GM12873 (cell line): ENCODE data around the gene SPEN.

ENCODE experiments used
- TF ChIP-seq, protein P1 (sequence below): IDR thresholded peaks from 2 replicates; pipeline ENCODE4 v1.5.1; 2012; ENCODE audit warnings: low read depth, mild to moderate bottlenecking, moderate library complexity, low read length, control low read depth; ENCODE audit not compliant: insufficient read depth; ENCODE audit errors: missing control alignments

SPEN gene

DNA sequence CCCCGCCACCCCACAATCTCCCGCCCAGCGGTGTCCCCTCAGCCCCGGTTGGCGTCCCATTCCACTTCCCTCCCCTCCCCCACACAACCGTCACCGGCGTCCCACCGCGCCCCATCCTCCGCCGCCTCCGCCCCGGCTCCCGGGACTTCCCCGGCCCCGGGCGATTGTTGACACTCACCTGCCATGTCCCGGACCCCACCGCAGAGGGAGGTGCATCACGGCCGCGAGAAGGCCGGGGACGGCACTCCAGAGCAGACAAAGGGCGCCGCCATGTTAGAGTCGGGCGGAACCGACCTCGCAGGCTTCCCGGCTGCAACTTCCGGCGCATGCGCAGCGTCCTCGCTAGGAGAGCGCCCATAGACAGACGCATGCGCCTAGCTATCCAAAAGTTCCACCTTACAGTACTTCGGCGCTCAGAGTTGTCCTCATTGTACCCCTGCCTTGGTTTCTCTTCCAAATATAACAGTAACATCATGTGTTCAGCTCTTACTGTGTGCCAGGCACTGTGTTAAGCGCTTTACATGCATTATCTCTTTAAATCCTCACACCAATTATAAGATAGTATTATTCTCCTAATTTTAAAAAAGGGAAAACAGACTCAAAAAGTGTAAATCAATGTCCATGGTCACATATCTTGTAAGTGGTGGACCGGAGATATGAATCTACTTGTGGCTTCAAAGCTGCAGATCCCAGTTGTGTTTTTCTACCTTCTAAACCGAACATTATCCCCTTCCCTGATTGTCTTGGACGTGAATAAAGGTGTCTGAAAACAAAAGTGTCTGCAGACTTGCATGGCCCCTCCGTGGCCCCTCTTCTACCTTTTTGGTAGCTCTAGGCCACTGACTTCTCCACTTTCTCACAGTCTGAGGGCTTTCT, 128.5 kb downstream of the SPEN start, which contains the start of gene ZBTB17:
Gene ZBTB17, minus strand, starts transcription at position 297 of the 876 bp plus-strand sequence. CDS start 27,606 bp downstream, outside the sequence.
- TF ChIP-seq, protein P1, sequence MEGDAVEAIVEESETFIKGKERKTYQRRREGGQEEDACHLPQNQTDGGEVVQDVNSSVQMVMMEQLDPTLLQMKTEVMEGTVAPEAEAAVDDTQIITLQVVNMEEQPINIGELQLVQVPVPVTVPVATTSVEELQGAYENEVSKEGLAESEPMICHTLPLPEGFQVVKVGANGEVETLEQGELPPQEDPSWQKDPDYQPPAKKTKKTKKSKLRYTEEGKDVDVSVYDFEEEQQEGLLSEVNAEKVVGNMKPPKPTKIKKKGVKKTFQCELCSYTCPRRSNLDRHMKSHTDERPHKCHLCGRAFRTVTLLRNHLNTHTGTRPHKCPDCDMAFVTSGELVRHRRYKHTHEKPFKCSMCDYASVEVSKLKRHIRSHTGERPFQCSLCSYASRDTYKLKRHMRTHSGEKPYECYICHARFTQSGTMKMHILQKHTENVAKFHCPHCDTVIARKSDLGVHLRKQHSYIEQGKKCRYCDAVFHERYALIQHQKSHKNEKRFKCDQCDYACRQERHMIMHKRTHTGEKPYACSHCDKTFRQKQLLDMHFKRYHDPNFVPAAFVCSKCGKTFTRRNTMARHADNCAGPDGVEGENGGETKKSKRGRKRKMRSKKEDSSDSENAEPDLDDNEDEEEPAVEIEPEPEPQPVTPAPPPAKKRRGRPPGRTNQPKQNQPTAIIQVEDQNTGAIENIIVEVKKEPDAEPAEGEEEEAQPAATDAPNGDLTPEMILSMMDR: no peak

DNA sequence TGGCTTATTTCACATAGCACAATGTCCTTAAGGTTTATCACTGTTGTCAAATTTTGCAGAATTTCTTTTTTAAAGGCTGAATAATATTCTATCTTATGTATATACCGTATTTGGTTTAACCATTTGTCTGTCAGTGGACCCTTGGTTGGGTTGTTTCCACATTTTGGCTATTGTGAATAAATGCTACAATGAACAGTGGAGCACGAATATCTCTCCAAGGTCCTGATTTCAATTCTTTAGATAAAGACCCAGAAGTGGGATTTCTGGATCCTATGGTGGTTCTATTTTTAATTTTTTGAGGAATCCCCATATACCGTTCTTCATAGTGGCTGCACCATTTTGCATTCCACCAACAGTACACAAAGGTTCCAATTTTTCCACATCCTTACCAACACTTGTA, 134.2 kb downstream of the SPEN start:
- TF ChIP-seq, protein P1: no peak

DNA sequence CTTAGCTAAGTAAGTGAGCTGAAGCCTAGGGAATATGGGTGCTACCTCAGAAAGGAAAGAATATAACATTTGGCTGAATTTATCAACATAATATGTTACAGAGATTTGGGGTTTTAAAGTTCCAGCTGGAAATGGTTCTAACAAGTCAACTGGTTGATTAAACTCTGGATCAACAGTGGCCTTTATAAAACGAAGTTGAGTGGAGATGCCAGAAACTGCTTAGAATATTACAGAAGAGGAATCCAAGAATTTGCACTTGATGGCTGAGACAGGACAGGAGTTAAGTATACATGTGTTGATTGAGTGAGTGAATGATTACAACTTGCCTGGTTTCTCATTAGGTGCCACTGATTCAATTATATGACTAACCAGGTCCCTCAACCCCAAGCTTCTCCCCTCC, 135.8 kb downstream of the SPEN start:
- TF ChIP-seq, protein P1: no peak

DNA sequence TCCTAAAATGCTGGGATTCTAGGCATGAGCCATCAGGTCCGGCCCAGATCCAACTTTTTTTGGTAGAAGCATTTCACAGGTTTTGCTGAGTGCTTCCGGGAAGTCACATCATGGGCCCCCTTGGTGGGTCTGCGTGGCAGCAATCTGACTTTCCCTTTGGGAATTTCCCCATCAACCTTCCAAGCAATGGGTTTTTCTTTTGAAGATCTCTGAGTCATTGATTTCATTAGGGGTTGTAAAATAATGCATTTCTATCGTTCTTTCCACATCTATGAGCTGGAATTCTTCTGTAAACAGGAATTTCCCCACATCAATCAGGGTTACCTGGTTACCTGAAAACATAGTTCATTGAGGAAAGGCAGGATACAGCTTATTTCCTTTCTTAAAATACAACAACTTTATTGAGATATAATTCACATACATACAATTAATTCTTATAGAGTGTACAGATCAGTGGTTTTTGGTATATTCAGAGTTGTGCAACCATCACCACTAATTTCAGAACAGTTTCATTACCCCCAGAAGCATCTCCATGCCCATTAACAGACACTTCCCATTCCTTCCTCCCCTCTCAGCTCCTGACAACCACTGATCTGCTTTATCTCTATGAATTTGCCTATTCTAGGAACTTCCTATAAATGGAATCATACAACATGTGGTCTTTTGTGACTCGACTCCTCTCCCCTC, 138.2 kb downstream of the SPEN start:
- TF ChIP-seq, protein P1: no peak

DNA sequence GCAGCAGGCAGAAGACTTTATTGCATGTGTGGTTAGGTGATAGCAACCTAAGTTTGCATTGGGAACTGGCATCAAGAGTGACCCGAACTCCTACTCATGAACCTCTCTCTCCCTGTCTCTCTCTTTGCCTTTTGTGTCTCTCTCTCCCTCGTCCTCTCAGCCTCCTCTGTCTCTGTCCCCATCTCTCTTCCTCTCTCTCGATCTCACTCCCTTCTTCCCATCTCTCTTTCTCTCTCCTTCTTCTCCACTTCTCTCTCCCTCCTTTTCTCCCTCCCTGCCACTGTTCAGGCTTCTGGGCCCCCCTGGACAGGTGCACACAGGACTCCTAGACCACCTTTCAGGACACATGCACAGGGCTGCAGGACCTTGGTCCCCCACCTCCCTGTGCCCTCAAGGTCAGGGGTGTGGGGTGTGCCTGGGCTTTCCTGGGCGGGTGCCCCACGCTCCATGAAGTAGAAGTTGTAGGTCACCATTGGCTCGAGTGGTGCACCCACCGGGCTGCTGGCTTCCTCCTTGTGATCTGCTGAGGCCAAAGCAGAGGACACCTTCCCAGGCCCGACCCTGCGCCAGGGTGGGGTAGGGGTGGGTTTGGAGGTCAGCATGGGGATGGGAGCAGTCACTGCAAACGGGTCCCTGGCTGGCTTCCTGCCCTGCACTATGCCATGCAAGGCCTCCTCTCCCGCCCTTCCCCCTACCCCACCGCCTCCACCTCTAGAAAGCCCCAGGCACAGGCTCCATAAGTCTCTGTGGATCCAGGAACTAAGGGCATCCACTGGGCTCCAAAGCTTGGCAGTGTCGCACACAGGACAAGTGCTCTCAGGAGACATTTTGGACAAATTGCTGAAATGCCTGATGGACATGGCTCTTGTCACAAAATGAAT, 141.6 kb downstream of the SPEN start:
- TF ChIP-seq, protein P1: no peak

DNA sequence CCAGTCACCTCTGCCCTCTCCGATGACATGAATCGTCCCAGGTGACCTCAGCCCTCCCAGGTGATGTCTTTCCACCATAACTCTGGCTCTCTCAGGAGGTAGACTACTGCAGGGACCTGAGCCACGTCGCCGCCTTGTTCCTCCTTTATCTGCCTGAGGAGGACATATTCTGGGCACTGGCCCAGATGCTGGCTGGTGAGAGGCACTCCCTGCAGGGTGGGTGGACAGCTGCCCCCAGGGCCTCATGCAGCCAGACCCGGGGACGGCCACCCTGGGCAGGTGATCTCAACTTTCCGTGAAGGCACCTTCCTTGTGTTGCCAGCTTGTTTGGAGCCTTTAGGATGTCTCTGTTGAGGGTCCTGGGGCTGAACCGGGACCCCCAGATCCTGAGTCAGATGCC, 142.3 kb downstream of the SPEN start:
- TF ChIP-seq, protein P1: no peak
